CD8-positive, alpha-beta memory T cell (primary cell): Measurements from ENCODE around the gene FCRL2. TPM values are rescaled to one million over a fixed set of nuclear protein-coding genes. Genes with fewer than 3 reads are reported as not detected.
A peak's percentile ranks its signal among the peaks of the same experiment; 100 is the strongest.
"Not testable (repeated sequence)": the region's sequence is repeated elsewhere in the genome, so short reads cannot be mapped to it uniquely, and the experiment has no call there.

Source experiments
- CTCF ChIA-PET: fragments of 350-600 bp; sonication (Branson Sonifier 250); formaldehyde crosslinking; loops from one replicate; lab custom pipeline; 2021; ENCODE audit warnings: antibody characterized with exemption; lab: Charles Lee
- POLR2A ChIA-PET: fragments of 350-600 bp; sonication (Branson Sonifier 250); formaldehyde crosslinking; loops from one replicate; lab custom pipeline; 2021; ENCODE audit warnings: antibody characterized with exemption; lab: Charles Lee
- DNase-seq, 5 donors: peaks; one replicate each; pipeline versions ENCODE4 v3.0.0 to v3.0.0-alpha.2; 2020 to 2022; ENCODE audit warnings: mixed read lengths in 1 of 5
- H3K27ac ChIP-seq: one replicate; pipeline ENCODE4 v1.7.0; 2013; ENCODE audit warnings: low read depth, mild to moderate bottlenecking, low read length, moderate library complexity
- H3K27me3 ChIP-seq: 2 replicates; pipeline ENCODE4 v1.7.0; 2013; ENCODE audit warnings: low read length, mild to moderate bottlenecking; ENCODE audit not compliant: insufficient read depth, poor library complexity, severe bottlenecking
- H3K36me3 ChIP-seq: 2 replicates; pipeline ENCODE4 v1.7.0; 2013; ENCODE audit warnings: mild to moderate bottlenecking, low read length, moderate library complexity; ENCODE audit not compliant: insufficient read depth
- H3K4me1 ChIP-seq: 2 replicates; pipeline ENCODE4 v1.7.0; 2013; ENCODE audit warnings: mild to moderate bottlenecking, low read length, moderate library complexity; ENCODE audit not compliant: insufficient read depth
- H3K4me3 ChIP-seq: 2 replicates; pipeline ENCODE4 v1.7.0; 2013; ENCODE audit warnings: mild to moderate bottlenecking, low read length
- H3K9me3 ChIP-seq: 2 replicates; pipeline ENCODE4 v1.7.0; 2013; ENCODE audit warnings: mild to moderate bottlenecking, low read length
- H3K27ac Mint-ChIP-seq, 8 donors: one replicate each; pipeline ENCODE4 v1.8.0; 2020 to 2021; ENCODE audit warnings: mixed read lengths in 8 of 8, mild to moderate bottlenecking in 6 of 8, inconsistent platforms in 3 of 8, moderate library complexity in 3 of 8
- H3K27me3 Mint-ChIP-seq, 2 donors: one replicate each; pipeline ENCODE4 v1.8.0; 2020 to 2021; ENCODE audit warnings: mixed read lengths in 2 of 2, mild to moderate bottlenecking in 1 of 2, moderate library complexity in 1 of 2
- H3K36me3 Mint-ChIP-seq, 3 donors: one replicate each; pipeline ENCODE4 v1.8.0; 2020 to 2021; ENCODE audit warnings: mixed read lengths in 3 of 3, inconsistent platforms in 1 of 3, mild to moderate bottlenecking in 1 of 3
- H3K4me1 Mint-ChIP-seq, 3 donors: one replicate each; pipeline ENCODE4 v1.8.0; 2020 to 2021; ENCODE audit warnings: mixed read lengths in 3 of 3, inconsistent platforms in 1 of 3, mild to moderate bottlenecking in 1 of 3
- H3K4me3 Mint-ChIP-seq, 7 donors: one replicate each; pipeline ENCODE4 v1.8.0; 2020 to 2021; ENCODE audit warnings: mixed read lengths in 7 of 7, mild to moderate bottlenecking in 6 of 7, moderate library complexity in 4 of 7, inconsistent platforms in 2 of 7
- H3K9me3 Mint-ChIP-seq, 5 donors: one replicate each; pipeline ENCODE4 v1.8.0; 2020 to 2022; ENCODE audit warnings: mixed read lengths in 5 of 5, mild to moderate bottlenecking in 3 of 5, moderate library complexity in 2 of 5, inconsistent platforms in 1 of 5
- polyA plus RNA-seq: library from polyadenylated mRNA; unstranded; fragments of 300-500 nt; fragmentation: Illumina TruSeq; gene quantifications from one replicate; pipeline ENCODE4 v1.2.3, GENCODE V29; 2021
- total RNA-seq, 2 experiments: library from RNA; stranded (reverse); gene quantifications; one replicate each; pipeline ENCODE4 v1.2.3, GENCODE V29; 2021

FCRL2 gene
- total and polyA plus RNA-seq, 3 experiments from 2014 or later: not detected

DNA sequence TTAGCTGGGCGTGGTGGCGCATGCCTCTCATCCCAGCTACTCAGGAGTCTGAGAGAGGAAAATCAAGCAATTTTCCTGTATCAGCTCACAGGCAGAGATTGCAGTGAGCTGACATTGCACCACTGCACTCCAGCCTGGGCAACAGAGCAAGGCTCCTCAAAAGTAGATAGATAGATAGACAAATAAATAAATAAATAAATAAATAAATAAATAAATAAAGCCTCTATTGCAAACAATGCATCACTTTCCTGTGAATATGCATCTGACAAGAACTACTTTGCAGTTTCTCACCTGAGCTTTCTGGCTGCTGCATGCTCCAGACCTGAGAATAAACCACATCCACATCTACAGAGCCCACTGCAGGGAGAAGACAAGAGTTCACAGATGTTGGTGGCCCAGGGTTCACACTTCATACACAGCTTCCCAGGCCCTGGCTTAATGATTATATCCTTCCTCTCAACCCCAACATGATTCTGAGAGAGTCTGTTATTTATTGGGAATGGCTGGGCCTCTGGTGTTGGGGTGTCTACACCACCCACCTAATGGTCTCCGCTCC lies 28.6 kb downstream of the FCRL2 start:
- ChIA-PET POLR2A (no interaction called here), CTCF (interaction anchor here (1.5 kb wide), 1 partner anchor 16 kb away, joined by 4 read pairs; no protein-coding TSS in a partner anchor)
- Histone ChIP-seq H3K4me1 (no peaks in the 10 kb centered on the region), H3K27ac (no peak overlapping the region), H3K4me3 (no peak overlapping the region), H3K36me3 (no peaks in the 10 kb centered on the region), H3K27me3 (no peaks in the 10 kb centered on the region), H3K9me3 (no peaks in the 10 kb centered on the region)
- peaks cover 0 to 2% (median 0%) of the 10 kb centered on the region in 3 donors for H3K36me3 Mint-ChIP-seq
- no peaks in the 10 kb centered on the region for H3K9me3 Mint-ChIP-seq
- DNase-seq: no peak
- no peaks in the 10 kb centered on the region for H3K27me3 Mint-ChIP-seq
- peak overlapping the region in 1 of 7 donors; percentile 73 for H3K4me3 Mint-ChIP-seq
- peaks cover 23 to 30% (median 28%) of the 10 kb centered on the region in 3 donors for H3K4me1 Mint-ChIP-seq
- no peak overlapping the region for H3K27ac Mint-ChIP-seq

DNA sequence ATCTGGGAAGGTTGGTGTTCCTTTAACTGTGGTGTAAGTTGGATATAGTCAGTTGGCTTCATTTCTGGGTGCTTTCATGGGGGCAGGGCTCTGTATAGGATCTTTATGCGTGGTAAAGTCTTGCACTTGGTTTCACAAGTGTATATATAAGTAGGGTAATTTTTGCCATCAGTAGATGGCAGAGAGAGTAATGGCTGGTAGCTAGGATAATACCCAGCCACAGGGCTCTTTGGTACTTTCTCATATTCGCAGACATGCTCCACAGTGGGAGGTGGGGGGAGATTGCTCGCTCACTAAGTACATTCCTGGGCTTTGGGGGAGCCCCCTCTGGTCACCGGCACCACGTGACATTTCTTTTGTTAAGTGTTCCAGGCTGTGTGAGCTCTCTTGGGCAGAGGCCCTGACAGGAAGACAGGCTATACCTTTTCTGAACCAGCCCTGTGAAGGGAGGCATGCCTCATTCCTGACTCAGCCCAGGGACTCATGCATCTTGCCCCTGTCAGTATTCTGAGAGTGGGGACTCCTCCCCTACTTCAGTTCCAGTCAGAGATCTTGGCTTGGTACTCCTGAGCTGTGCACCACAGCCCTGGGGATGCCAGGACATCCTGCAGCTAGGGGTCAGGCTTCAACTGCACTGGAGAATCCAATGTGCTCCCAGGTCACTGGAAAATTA lies 37.6 kb downstream of the FCRL2 start:
- no peak overlapping the region for H3K4me3 ChIP-seq
- no peak for DNase-seq
- H3K36me3 ChIP-seq: no peaks in the 10 kb centered on the region
- peaks cover 4% of the 10 kb centered on the region in 2 donors for H3K27me3 Mint-ChIP-seq
- no peaks in the 10 kb centered on the region for H3K9me3 ChIP-seq
- no peak overlapping the region for H3K27ac Mint-ChIP-seq
- H3K27ac ChIP-seq: no peak overlapping the region
- H3K27me3 ChIP-seq: no peaks in the 10 kb centered on the region
- no peak overlapping the region for H3K4me3 Mint-ChIP-seq
- POLR2A ChIA-PET: no interaction called here
- H3K4me1 ChIP-seq: no peaks in the 10 kb centered on the region
- peaks cover under 1 to 10% (median 7%) of the 10 kb centered on the region in 3 donors for H3K4me1 Mint-ChIP-seq
- H3K36me3 Mint-ChIP-seq: no peaks in the 10 kb centered on the region
- no peaks in the 10 kb centered on the region for H3K9me3 Mint-ChIP-seq
- CTCF ChIA-PET: no interaction called here

DNA sequence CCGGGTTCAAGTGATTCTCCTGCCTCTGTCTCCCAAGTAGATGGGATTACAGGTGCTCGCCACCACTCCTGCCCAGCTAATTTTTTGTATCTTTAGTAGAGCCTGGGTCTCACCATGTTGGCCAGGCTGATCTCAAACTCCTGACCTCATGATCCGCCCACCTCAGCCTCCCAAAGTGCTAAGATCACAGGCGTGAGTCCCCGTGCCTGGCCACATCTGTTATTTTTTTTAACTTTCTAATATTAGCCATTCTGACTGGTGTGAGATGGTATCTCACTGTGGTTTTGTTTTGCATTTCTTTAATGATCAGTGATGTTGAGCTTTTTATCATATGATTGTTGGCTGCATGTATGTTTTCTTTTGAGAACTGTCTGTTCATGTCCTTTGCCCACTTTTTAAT lies 40.9 kb downstream of the FCRL2 start:
- H3K27ac ChIP-seq, POLR2A ChIA-PET, H3K27me3 ChIP-seq, H3K9me3 ChIP-seq, H3K4me3 ChIP-seq, DNase-seq, CTCF ChIA-PET, H3K36me3 Mint-ChIP-seq, H3K27ac Mint-ChIP-seq, H3K27me3 Mint-ChIP-seq, H3K36me3 ChIP-seq, H3K4me1 ChIP-seq, H3K9me3 Mint-ChIP-seq: not testable (repeated sequence)
- H3K4me1 Mint-ChIP-seq: peaks cover 13 to 25% (median 19%) of the 10 kb centered on the region in 3 donors
- peak overlapping the region in 1 of 7 donors; percentile 57 for H3K4me3 Mint-ChIP-seq

DNA sequence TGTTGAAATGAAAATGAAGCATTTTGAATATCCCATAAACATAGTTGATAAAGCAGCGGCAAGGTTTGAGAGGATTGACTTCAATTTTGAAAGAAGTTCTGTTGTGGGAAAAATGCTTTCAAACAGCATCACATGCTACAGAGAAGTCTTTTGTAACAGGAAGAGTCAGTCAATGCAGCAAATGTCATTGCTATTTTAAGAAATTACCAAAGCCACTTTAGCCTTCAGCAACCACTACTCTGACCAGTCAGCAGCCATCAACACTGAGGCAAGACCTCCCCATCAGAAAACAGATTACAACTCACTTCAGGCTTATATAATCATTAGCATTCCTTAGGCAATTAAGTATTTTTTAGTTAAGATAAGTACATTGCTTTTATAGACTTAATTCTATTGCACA lies 42.6 kb downstream of the FCRL2 start:
- no peaks in the 10 kb centered on the region for H3K9me3 ChIP-seq
- peaks cover 0 to 2% of the 10 kb centered on the region in 2 donors for H3K27me3 Mint-ChIP-seq
- peaks cover 13 to 25% (median 18%) of the 10 kb centered on the region in 3 donors for H3K4me1 Mint-ChIP-seq
- H3K4me3 Mint-ChIP-seq: no peak overlapping the region
- no peak for DNase-seq
- no peaks in the 10 kb centered on the region for H3K4me1 ChIP-seq
- no peak overlapping the region for H3K4me3 ChIP-seq
- peaks cover 0 to 5% (median 0%) of the 10 kb centered on the region in 3 donors for H3K36me3 Mint-ChIP-seq
- H3K27ac Mint-ChIP-seq: no peak overlapping the region
- no peaks in the 10 kb centered on the region for H3K36me3 ChIP-seq
- ChIA-PET POLR2A (no interaction called here), CTCF (no interaction called here)
- no peaks in the 10 kb centered on the region for H3K9me3 Mint-ChIP-seq
- H3K27me3 ChIP-seq: no peaks in the 10 kb centered on the region
- H3K27ac ChIP-seq: no peak overlapping the region

DNA sequence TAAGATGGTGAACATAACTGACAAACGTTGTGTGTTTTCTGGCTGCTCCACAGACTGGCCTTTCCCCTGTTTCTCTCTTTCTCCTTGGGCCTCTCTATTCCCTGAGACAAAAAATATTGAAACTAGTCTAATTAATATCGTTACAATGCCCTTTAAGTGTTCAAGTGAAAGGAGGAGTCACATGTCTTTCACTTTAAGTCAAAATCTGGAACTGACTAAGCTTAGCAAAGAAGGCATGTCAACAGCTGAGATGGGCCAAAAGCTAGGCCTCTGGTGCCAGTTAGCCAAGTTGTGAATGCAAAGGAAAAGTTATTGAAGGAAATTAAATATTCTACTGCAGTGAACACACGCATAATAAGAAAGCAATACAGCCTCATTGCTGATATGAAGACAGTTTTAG lies 44.2 kb downstream of the FCRL2 start:
- ChIA-PET CTCF (no interaction called here), POLR2A (no interaction called here)
- Mint-ChIP-seq H3K36me3 (peaks cover 0 to 5% (median 0%) of the 10 kb centered on the region in 3 donors), H3K9me3 (peaks cover 0 to 2% (median 0%) of the 10 kb centered on the region in 5 donors), H3K27me3 (no peaks in the 10 kb centered on the region), H3K4me1 (peaks cover 13 to 25% (median 17%) of the 10 kb centered on the region in 3 donors), H3K27ac (peak overlapping the region in 5 of 8 donors; percentile 4 to 52 (median 13)), H3K4me3 (no peak overlapping the region)
- no peak overlapping the region for H3K4me3 ChIP-seq
- no peak for DNase-seq
- H3K4me1 ChIP-seq: no peaks in the 10 kb centered on the region
- H3K36me3 ChIP-seq: no peaks in the 10 kb centered on the region
- no peaks in the 10 kb centered on the region for H3K9me3 ChIP-seq
- no peaks in the 10 kb centered on the region for H3K27me3 ChIP-seq
- H3K27ac ChIP-seq: no peak overlapping the region

DNA sequence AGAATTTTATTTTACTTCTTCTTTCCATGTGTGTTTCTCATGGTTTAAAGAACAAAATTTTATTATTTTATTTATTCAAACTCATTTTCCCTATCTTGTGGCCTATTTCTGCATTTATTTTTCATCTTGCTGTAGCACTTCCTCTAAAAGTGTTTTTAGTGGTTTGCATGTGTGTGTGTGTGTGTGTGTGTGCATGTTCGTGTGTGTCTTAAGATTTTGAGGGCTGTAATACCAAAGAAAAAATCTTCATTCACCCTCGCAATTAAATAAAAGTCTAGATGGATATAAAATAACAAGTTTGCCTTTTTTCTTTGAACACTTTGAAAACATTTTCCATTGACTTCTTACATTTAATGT lies 51.7 kb downstream of the FCRL2 start:
- peak overlapping the region in 6 of 7 donors; percentile 1 to 67 (median 38) for H3K4me3 Mint-ChIP-seq
- Histone ChIP-seq H3K4me3 (no peak overlapping the region), H3K4me1 (peaks cover 28% of the 10 kb centered on the region), H3K27ac (no peak overlapping the region), H3K9me3 (no peaks in the 10 kb centered on the region), H3K27me3 (no peaks in the 10 kb centered on the region), H3K36me3 (no peaks in the 10 kb centered on the region)
- peaks cover 47 to 55% (median 53%) of the 10 kb centered on the region in 3 donors for H3K4me1 Mint-ChIP-seq
- peaks cover 5 to 23% (median 20%) of the 10 kb centered on the region in 5 donors for H3K9me3 Mint-ChIP-seq
- ChIA-PET POLR2A (no interaction called here), CTCF (no interaction called here)
- H3K36me3 Mint-ChIP-seq: peaks cover 0 to 23% (median 5%) of the 10 kb centered on the region in 3 donors
- DNase-seq: peak in 2 of 5 donors; percentile 45 to 56
- peak overlapping the region in 6 of 8 donors; percentile 11 to 87 (median 58) for H3K27ac Mint-ChIP-seq
- no peaks in the 10 kb centered on the region for H3K27me3 Mint-ChIP-seq

DNA sequence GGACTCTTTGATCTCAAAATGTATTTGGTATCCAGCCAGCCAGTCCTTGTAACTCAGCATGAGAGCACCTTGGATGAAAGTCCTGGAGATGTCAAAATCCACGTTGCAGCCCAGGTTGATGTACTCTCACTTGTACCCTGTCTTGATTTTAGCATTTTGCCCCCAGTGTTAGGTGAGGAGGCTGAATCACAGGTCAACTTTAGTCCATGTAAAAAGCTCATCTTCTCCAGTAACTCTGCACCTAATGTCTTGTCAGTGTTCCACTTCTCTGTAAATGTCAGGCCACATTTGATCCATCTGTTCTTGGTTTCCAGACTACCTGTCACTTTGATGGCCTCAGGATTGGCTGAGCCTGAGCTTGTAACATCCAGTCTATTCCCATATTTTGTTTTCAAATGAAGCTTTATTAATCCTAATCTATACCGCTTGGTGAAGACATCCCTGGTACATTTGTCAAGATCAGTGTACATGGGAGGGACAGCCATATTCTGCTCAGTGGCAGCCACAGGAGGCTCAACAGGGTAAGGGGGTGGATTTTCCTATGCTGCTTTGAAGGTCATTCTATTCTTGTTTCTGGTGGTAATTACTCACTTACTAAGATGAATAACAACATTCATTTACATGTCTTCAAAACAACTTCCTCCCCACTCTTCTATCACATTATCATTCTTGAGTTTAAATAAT lies 52.3 kb downstream of the FCRL2 start:
- Mint-ChIP-seq H3K27me3 (peaks cover 0 to under 1% of the 10 kb centered on the region in 2 donors), H3K27ac (peak overlapping the region; percentile 11 to 87 (median 65)), H3K4me3 (peak overlapping the region in 5 of 7 donors; percentile 10 to 67 (median 49)), H3K36me3 (peaks cover 0 to 23% (median 5%) of the 10 kb centered on the region in 3 donors), H3K4me1 (peaks cover 47 to 55% (median 53%) of the 10 kb centered on the region in 3 donors), H3K9me3 (peaks cover 5 to 23% (median 20%) of the 10 kb centered on the region in 5 donors)
- CTCF ChIA-PET: no interaction called here
- peaks cover 28% of the 10 kb centered on the region for H3K4me1 ChIP-seq
- H3K36me3 ChIP-seq: no peaks in the 10 kb centered on the region
- no peaks in the 10 kb centered on the region for H3K9me3 ChIP-seq
- no peaks in the 10 kb centered on the region for H3K27me3 ChIP-seq
- POLR2A ChIA-PET: no interaction called here
- H3K4me3 ChIP-seq: no peak overlapping the region
- no peak for DNase-seq
- H3K27ac ChIP-seq: no peak overlapping the region

DNA sequence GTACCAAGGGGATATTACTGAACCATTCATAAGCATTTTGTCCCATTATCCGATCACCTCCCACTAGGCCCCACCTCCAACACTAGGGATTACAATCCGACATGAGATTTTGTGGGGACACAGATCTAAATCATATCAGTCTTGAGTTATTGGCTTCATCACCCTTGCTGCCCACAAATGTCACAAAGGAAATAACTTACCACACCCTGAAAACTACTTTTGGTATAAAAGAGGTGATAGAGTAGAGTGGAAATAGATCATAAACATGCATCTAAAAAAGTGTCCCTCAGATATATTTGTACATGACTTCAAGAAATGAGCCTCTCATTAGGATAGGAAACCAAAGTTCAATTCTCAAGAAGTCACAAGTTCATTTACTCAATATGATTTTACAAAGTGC lies 53.8 kb downstream of the FCRL2 start:
- ChIA-PET POLR2A (no interaction called here), CTCF (no interaction called here)
- Histone ChIP-seq H3K9me3 (no peaks in the 10 kb centered on the region), H3K4me1 (peaks cover 28% of the 10 kb centered on the region), H3K4me3 (no peak overlapping the region), H3K36me3 (no peaks in the 10 kb centered on the region), H3K27me3 (no peaks in the 10 kb centered on the region), H3K27ac (peak overlapping the region; percentile 35)
- Mint-ChIP-seq H3K9me3 (peaks cover 5 to 23% (median 18%) of the 10 kb centered on the region in 5 donors), H3K36me3 (peaks cover 0 to 23% (median 5%) of the 10 kb centered on the region in 3 donors), H3K4me1 (peaks cover 47 to 55% (median 53%) of the 10 kb centered on the region in 3 donors), H3K27ac (peak overlapping the region in 7 of 8 donors; percentile 20 to 96 (median 59)), H3K4me3 (peak overlapping the region in 6 of 7 donors; percentile 2 to 51 (median 37)), H3K27me3 (peaks cover 0 to 5% of the 10 kb centered on the region in 2 donors)
- peak in 1 of 5 donors; percentile 34 for DNase-seq
